Endothelial cell of umbilical vein (primary cell): ENCODE measurements around the gene CLIP1. TPM values are rescaled to one million over a fixed set of nuclear protein-coding genes. Genes with fewer than 3 reads are reported as not detected.

ENCODE experiments used
- BruUV-seq: library from RNA; stranded (reverse); fragments of 400-500 nt; replicated peaks from 2 replicates; lab custom pipeline; 2021; lab: Mats Ljungman, UMichigan
- CTCF ChIA-PET: fragments of 300-600, 350-600 bp; sonication (Branson Sonifier 250); formaldehyde crosslinking; loops from one replicate; lab custom pipeline; 2021; ENCODE audit warnings: antibody characterized with exemption, inconsistent platforms; lab: Charles Lee
- POLR2A ChIA-PET: fragments of 300-600, 350-600 bp; sonication (Branson Sonifier 250); formaldehyde crosslinking; loops from one replicate; lab custom pipeline; 2021; ENCODE audit warnings: antibody characterized with exemption, inconsistent platforms; lab: Charles Lee
- DNase-seq: peaks from one replicate; pipeline ENCODE4 v3.0.0-alpha.2; 2011; ENCODE audit warnings: low read depth, low spot score
- FAIRE-seq: peaks from 2 replicates; lab custom pipeline; 2011; peaks lifted over from hg19 to GRCh38; lab: Jason Lieb, UNC
- H2AFZ ChIP-seq: 2 replicates; pipeline ENCODE4 v1.6.0; 2012; ENCODE audit warnings: low read depth, low read length, control low read depth, inconsistent platforms
- H3K27ac ChIP-seq: 2 replicates; pipeline ENCODE4 v1.5.1; 2011; ENCODE audit warnings: low read depth, mild to moderate bottlenecking, control low read depth, low read length, moderate library complexity; ENCODE audit not compliant: insufficient read depth
- H3K27me3 ChIP-seq, 2 experiments: 2 replicates each; pipeline versions ENCODE4 v1.6.0 to v1.6.1; 2011; ENCODE audit warnings: low read length in 2 of 2, mixed read lengths in 1 of 2; ENCODE audit not compliant: control insufficient read depth in 2 of 2, insufficient read depth in 2 of 2
- H3K36me3 ChIP-seq, 2 experiments: 2 replicates in 1 of 2; 3 replicates in 1 of 2; pipeline ENCODE4 v1.5.1; 2011; ENCODE audit warnings: low read length in 2 of 2, mild to moderate bottlenecking in 1 of 2, moderate library complexity in 1 of 2; ENCODE audit not compliant: control insufficient read depth in 2 of 2, insufficient read depth in 2 of 2; ENCODE audit errors: extremely low read depth in 1 of 2
- H3K4me1 ChIP-seq: 3 replicates; pipeline ENCODE4 v1.5.1; 2011; ENCODE audit warnings: mild to moderate bottlenecking, low read length; ENCODE audit not compliant: control insufficient read depth, insufficient read depth; ENCODE audit errors: extremely low read depth
- H3K4me2 ChIP-seq: 2 replicates; pipeline ENCODE4 v1.6.1; 2011; ENCODE audit warnings: low read length, control low read depth, mixed read lengths; ENCODE audit not compliant: insufficient read depth
- H3K4me3 ChIP-seq, 3 experiments: fragments of 200-600 bp in 1 of 3; sonication (generic), shearing (Covaris generic) in 1 of 3; replicated peaks in 1 of 3; 2 replicates each; pipeline ENCODE4 v1.5.1; 2011 to 2016; ENCODE audit warnings: control low read depth in 3 of 3, low read length in 3 of 3, mild to moderate bottlenecking in 2 of 3, inconsistent platforms in 1 of 3, low read depth in 1 of 3, moderate library complexity in 1 of 3; ENCODE audit not compliant: insufficient read depth in 1 of 3
- H3K79me2 ChIP-seq: 2 replicates; pipeline ENCODE4 v1.6.0; 2012; ENCODE audit warnings: low read length, inconsistent platforms; ENCODE audit not compliant: control insufficient read depth, insufficient read depth
- H3K9ac ChIP-seq: replicated peaks from 2 replicates; pipeline ENCODE3; 2011; ENCODE audit warnings: low read length, control low read depth; ENCODE audit not compliant: insufficient read depth; ENCODE audit errors: extremely low read depth
- H3K9me1 ChIP-seq: replicated peaks from 3 replicates; pipeline ENCODE4 v1.6.0; 2011; ENCODE audit warnings: mild to moderate bottlenecking, low read length; ENCODE audit not compliant: control insufficient read depth, insufficient read depth; ENCODE audit errors: extremely low read depth
- H3K9me3 ChIP-seq: replicated peaks from 2 replicates; pipeline ENCODE4 v1.5.1; 2012; ENCODE audit warnings: low read length, inconsistent platforms; ENCODE audit not compliant: control insufficient read depth, insufficient read depth
- H4K20me1 ChIP-seq: replicated peaks from 2 replicates; pipeline ENCODE3; 2011; ENCODE audit warnings: mild to moderate bottlenecking, low read length; ENCODE audit not compliant: control insufficient read depth, insufficient read depth; ENCODE audit errors: extremely low read depth
- CTCF ChIP-seq, 2 donors: IDR thresholded peaks; 1 replicate in 1 of 2; 2 replicates in 1 of 2; pipeline ENCODE4 v1.5.1; 2011; ENCODE audit warnings: low read length in 2 of 2, mild to moderate bottlenecking in 2 of 2, moderate library complexity in 2 of 2, control low read depth in 1 of 2, inconsistent platforms in 1 of 2, low read depth in 1 of 2; ENCODE audit not compliant: insufficient read depth in 1 of 2; ENCODE audit errors: extremely low read depth in 1 of 2
- EZH2 ChIP-seq: IDR thresholded peaks from 2 replicates; pipeline ENCODE4 v1.6.1; 2012; ENCODE audit warnings: borderline replicate concordance, low read depth, mild to moderate bottlenecking, moderate library complexity, low read length, inconsistent platforms; ENCODE audit not compliant: severe bottlenecking
- GATA2 ChIP-seq: IDR thresholded peaks from 2 replicates; pipeline ENCODE4 v1.7.0; 2011; ENCODE audit warnings: low read depth, mild to moderate bottlenecking, moderate library complexity, mixed read lengths, low read length; ENCODE audit not compliant: insufficient read length, insufficient read depth
- JUN ChIP-seq: IDR thresholded peaks from 2 replicates; pipeline ENCODE4 v1.6.1; 2011; ENCODE audit warnings: borderline replicate concordance, low read depth; ENCODE audit not compliant: insufficient read length, insufficient read depth
- MAX ChIP-seq: IDR thresholded peaks from 2 replicates; pipeline ENCODE4 v1.6.1; 2011; ENCODE audit not compliant: insufficient read depth, insufficient read length
- MYC ChIP-seq: IDR thresholded peaks from one replicate; pipeline ENCODE4 v1.6.1; 2011; ENCODE audit warnings: mild to moderate bottlenecking, low read depth, low read length
- POLR2A ChIP-seq: IDR thresholded peaks from 2 replicates; pipeline ENCODE4 v1.6.1; 2012; ENCODE audit warnings: low read depth, mild to moderate bottlenecking, control low read depth, low read length
- POLR2AphosphoS5 ChIP-seq: IDR thresholded peaks from 2 replicates; pipeline ENCODE4 v1.6.1; 2012; ENCODE audit warnings: low read depth, mild to moderate bottlenecking, control low read depth, low read length, moderate library complexity; ENCODE audit not compliant: insufficient read depth
- dilution Hi-C: fragments of 300-500 bp; cut with MboI; formaldehyde crosslinking; loops from one replicate; pipeline ENCODE4 v1.15.0; 2019; ENCODE audit warnings: low sequenced_read_pairs; ENCODE audit not compliant: extremely low pct_ligation_motif_present
- intact Hi-C: fragments of 100-400 bp; cut with micrococcal nuclease; formaldehyde crosslinking; loops from one replicate; pipeline ENCODE4 v1.10.0; 2022
- polyA plus RNA-seq, 4 experiments: library from polyadenylated mRNA; depleted of rRNA in 3 of 4; stranded (reverse) in 3 of 4; unstranded in 1 of 4; fragments of >200 nt; gene quantifications; 2 replicates each; pipeline versions ENCODE4 v1.2.1 to v1.2.3, GENCODE V29; 2011 to 2012; ENCODE audit warnings: missing spikeins in 1 of 4
- total RNA-seq: library from RNA; stranded (reverse); gene quantifications from 2 replicates; pipeline ENCODE4 v1.2.3, GENCODE V29; 2021

CLIP1 gene
- total and polyA plus RNA-seq, 2 donors (not counting 3 experiments of a cell fraction or from before 2014, with no cell fraction given): 56.5 to 84.3 TPM

GRCh38 chr12:122387887-122388286, 34.6 kb downstream of the CLIP1 start:
- Histone ChIP-seq H3K79me2 (peaks cover 50% of the 10 kb centered on the region), H3K4me3 (no peak overlapping the region), H2AFZ (no peak overlapping the region), H4K20me1 (peaks cover 3% of the 10 kb centered on the region), H3K9me3 (no peaks in the 10 kb centered on the region), H3K4me2 (no peak overlapping the region), H3K27me3 (no peaks in the 10 kb centered on the region), H3K27ac (no peak overlapping the region), H3K36me3 (no peaks in the 10 kb centered on the region), H3K9me1 (no peaks in the 10 kb centered on the region), H3K9ac (no peak overlapping the region), H3K4me1 (no peaks in the 10 kb centered on the region)
- DNase-seq (no peak), FAIRE-seq (no peak)
- BruUV-seq: no TSS peak
- TF ChIP-seq GATA2 (no peak), MYC (no peak)
- dilution Hi-C loops: no loop called here
- intact Hi-C loops: no loop called here
- POLR2A ChIA-PET: no interaction called here
- CTCF ChIA-PET: interaction anchor here (1.0 to 2.7 kb wide), 3 partner anchors 12 to 84 kb away, joined by 3 to 12 read pairs (median 9); no protein-coding TSS in a partner anchor

- Histone ChIP-seq H3K9ac (no peak overlapping the region), H3K27me3 (no peaks in the 10 kb centered on the region), H3K4me3 (no peak overlapping the region), H2AFZ (no peak overlapping the region), H3K36me3 (peaks cover 2 to 4% of the 10 kb centered on the region in 2 experiments), H3K9me3 (no peaks in the 10 kb centered on the region), H4K20me1 (peaks cover 3% of the 10 kb centered on the region), H3K27ac (no peak overlapping the region), H3K79me2 (peaks cover 36% of the 10 kb centered on the region), H3K4me2 (no peak overlapping the region), H3K4me1 (no peaks in the 10 kb centered on the region), H3K9me1 (no peaks in the 10 kb centered on the region)
- intact Hi-C loops: no loop called here
- dilution Hi-C loops: no loop called here
- no peak for DNase-seq
- BruUV-seq: no TSS peak
- POLR2A ChIA-PET: no interaction called here
- CTCF ChIA-PET: interaction anchor here (0.6 to 1.6 kb wide), 4 partner anchors 13 to 48 kb away, joined by 3 to 5 read pairs (median 3); no protein-coding TSS in a partner anchor
- no peak for TF ChIP-seq POLR2AphosphoS5
- TF ChIP-seq JUN: no peak
- TF ChIP-seq MYC: no peak
- no peak for TF ChIP-seq CTCF (IDR thresholded peaks at IDR 0.05; ENCODE audit: extremely low read depth in 1 of 2, insufficient read depth in 1 of 2, low read depth in 1 of 2, low read length in 2 of 2)
- no peak for TF ChIP-seq GATA2
- TF ChIP-seq EZH2: no peak
- TF ChIP-seq MAX: no peak
- TF ChIP-seq POLR2A: no peak
- FAIRE-seq: no peak
These were observed 37.1 kb downstream of the CLIP1 start for GRCh38 chr12:122385171-122386016.
